ENCODE results near the gene ADAMTSL2. TPM values are rescaled to one million over a fixed set of nuclear protein-coding genes. Genes with fewer than 3 reads are reported as not detected.

ADAMTSL2 gene
- total RNA-seq, 1 donor from 2014 or later: 1.3 TPM

GRCh38 chr9:133576875-133577736 lies 42.6 kb downstream of the ADAMTSL2 start:
- peaks cover 12% of the 10 kb centered on the region for H3K27me3 Mint-ChIP-seq (ENCODE audit: unreplicated experiment)
- no peak for TF ChIP-seq CTCF (IDR thresholded peaks at IDR 0.05; ENCODE audit: partially characterized antibody, unreplicated experiment)
- peaks cover 4% of the 10 kb centered on the region for H3K9me3 Mint-ChIP-seq (ENCODE audit: unreplicated experiment)
- no peaks in the 10 kb centered on the region for H3K36me3 Mint-ChIP-seq (ENCODE audit: unreplicated experiment)
- peaks cover 20% of the 10 kb centered on the region for H3K4me1 Mint-ChIP-seq (ENCODE audit: low read depth, unreplicated experiment)
- DNase-seq: no peak
- no peak overlapping the region for H3K4me3 Mint-ChIP-seq (ENCODE audit: unreplicated experiment)
- H3K27ac Mint-ChIP-seq (ENCODE audit: unreplicated experiment): no peak overlapping the region

GRCh38 chr9:133577737-133578112 lies 43.2 kb downstream of the ADAMTSL2 start:
- no peak overlapping the region for H3K27ac Mint-ChIP-seq (ENCODE audit: unreplicated experiment)
- H3K27me3 Mint-ChIP-seq (ENCODE audit: unreplicated experiment): peaks cover 12% of the 10 kb centered on the region
- peaks cover 4% of the 10 kb centered on the region for H3K9me3 Mint-ChIP-seq (ENCODE audit: unreplicated experiment)
- H3K4me3 Mint-ChIP-seq (ENCODE audit: unreplicated experiment): no peak overlapping the region
- no peak for DNase-seq
- H3K4me1 Mint-ChIP-seq (ENCODE audit: low read depth, unreplicated experiment): peaks cover 23% of the 10 kb centered on the region
- H3K36me3 Mint-ChIP-seq (ENCODE audit: unreplicated experiment): no peaks in the 10 kb centered on the region
- no peak for TF ChIP-seq CTCF (IDR thresholded peaks at IDR 0.05; ENCODE audit: partially characterized antibody, unreplicated experiment)

GRCh38 chr9:133578524-133579441 lies 44.3 kb downstream of the ADAMTSL2 start:
- H3K27me3 Mint-ChIP-seq (ENCODE audit: unreplicated experiment): peaks cover 11% of the 10 kb centered on the region
- TF ChIP-seq CTCF (IDR thresholded peaks at IDR 0.05; ENCODE audit: partially characterized antibody, unreplicated experiment): no peak
- no peak for DNase-seq
- H3K36me3 Mint-ChIP-seq (ENCODE audit: unreplicated experiment): no peaks in the 10 kb centered on the region
- peaks cover 4% of the 10 kb centered on the region for H3K9me3 Mint-ChIP-seq (ENCODE audit: unreplicated experiment)
- no peak overlapping the region for H3K4me3 Mint-ChIP-seq (ENCODE audit: unreplicated experiment)
- peaks cover 23% of the 10 kb centered on the region for H3K4me1 Mint-ChIP-seq (ENCODE audit: low read depth, unreplicated experiment)
- H3K27ac Mint-ChIP-seq (ENCODE audit: unreplicated experiment): no peak overlapping the region

GRCh38 chr9:133579601-133580418 lies 45.3 kb downstream of the ADAMTSL2 start:
- H3K9me3 Mint-ChIP-seq (ENCODE audit: unreplicated experiment): peaks cover 4% of the 10 kb centered on the region
- H3K27ac Mint-ChIP-seq (ENCODE audit: unreplicated experiment): no peak overlapping the region
- no peak overlapping the region for H3K4me3 Mint-ChIP-seq (ENCODE audit: unreplicated experiment)
- no peak for TF ChIP-seq CTCF (IDR thresholded peaks at IDR 0.05; ENCODE audit: partially characterized antibody, unreplicated experiment)
- no peaks in the 10 kb centered on the region for H3K36me3 Mint-ChIP-seq (ENCODE audit: unreplicated experiment)
- peaks cover 11% of the 10 kb centered on the region for H3K27me3 Mint-ChIP-seq (ENCODE audit: unreplicated experiment)
- peaks cover 27% of the 10 kb centered on the region for H3K4me1 Mint-ChIP-seq (ENCODE audit: low read depth, unreplicated experiment)
- DNase-seq: no peak

Data from glutamatergic neuron (in vitro differentiated cells).